ENCODE data around the gene METTL22.

GRCh38 chr16:8632675-8633182, 11.2 kb downstream of the METTL22 start:
- TF ChIP-seq POLR2A (IDR thresholded peaks at IDR 0.05), result no peak
- no peak for TF ChIP-seq CTCF (IDR thresholded peaks at IDR 0.05)
